ENCODE measurements around the gene PDZD2. TPM values are rescaled to one million over a fixed set of nuclear protein-coding genes. Genes with fewer than 3 reads are reported as not detected.

PDZD2 gene
- total and polyA plus RNA-seq, 8 donors = under 0.01 to 61.3 (median 5.8) TPM

- no peak for TF ChIP-seq CTCF (IDR thresholded peaks at IDR 0.05)
- no peak for TF ChIP-seq EP300 (IDR thresholded peaks at IDR 0.05)
- no peak for TF ChIP-seq POLR2AphosphoS5 (IDR thresholded peaks at IDR 0.05)
- TF ChIP-seq POLR2A (IDR thresholded peaks at IDR 0.05) = no peak
- H3K9me3 ChIP-seq = no peaks in the 10 kb centered on the region
- no peak for DNase-seq
- H3K4me3 ChIP-seq = no peak overlapping the region
- 71 to 81% (median 80%) methylated on average over 3 of the region's 3 CpGs for WGBS, 5 donors
- H3K27ac ChIP-seq = no peak overlapping the region
- H3K4me1 ChIP-seq = peaks cover 0 to 3% (median 0%) of the 10 kb centered on the region in 4 donors
- H3K27me3 ChIP-seq = no peaks in the 10 kb centered on the region
- no peaks in the 10 kb centered on the region for H3K36me3 ChIP-seq
- intact Hi-C loops (cut with DNase I; ENCODE audit: low total_unique reads) = no loop called here
Observed at GRCh38 chr5:31921852-31922305, 282.9 kb downstream of the PDZD2 start.

GRCh38 chr5:31924005-31924404 lies 285.1 kb downstream of the PDZD2 start:
- 78 to 98% (median 95%) methylated on average over 2 to 5 of the region's 5 CpGs for WGBS, 5 donors
- intact Hi-C loops (cut with DNase I; ENCODE audit: low total_unique reads) = no loop called here
- TF ChIP-seq POLR2A (IDR thresholded peaks at IDR 0.05) = no peak
- TF ChIP-seq CTCF (IDR thresholded peaks at IDR 0.05) = no peak
- H3K27me3 ChIP-seq = no peaks in the 10 kb centered on the region
- H3K27ac ChIP-seq = no peak overlapping the region
- H3K4me3 ChIP-seq = no peak overlapping the region
- no peaks in the 10 kb centered on the region for H3K9me3 ChIP-seq
- H3K4me1 ChIP-seq = peaks cover 0 to 3% (median 0%) of the 10 kb centered on the region in 4 donors
- no peak for DNase-seq
- no peaks in the 10 kb centered on the region for H3K36me3 ChIP-seq

- WGBS, 5 donors = 58 to 84% (median 71%) methylated on average over 4 of the region's 4 CpGs
- no peak overlapping the region for H3K27ac ChIP-seq
- no peaks in the 10 kb centered on the region for H3K36me3 ChIP-seq
- H3K27me3 ChIP-seq = no peaks in the 10 kb centered on the region
- H3K4me3 ChIP-seq = no peak overlapping the region
- no peak for DNase-seq
- intact Hi-C loops (cut with DNase I; ENCODE audit: low total_unique reads) = no loop called here
- TF ChIP-seq POLR2A (IDR thresholded peaks at IDR 0.05) (no peak), CTCF (IDR thresholded peaks at IDR 0.05) (no peak), POLR2AphosphoS5 (IDR thresholded peaks at IDR 0.05) (no peak), EP300 (IDR thresholded peaks at IDR 0.05) (no peak)
- no peaks in the 10 kb centered on the region for H3K9me3 ChIP-seq
- H3K4me1 ChIP-seq = peaks cover 11 to 19% (median 12%) of the 10 kb centered on the region in 4 donors
Observed at GRCh38 chr5:31931874-31932273, 292.9 kb downstream of the PDZD2 start.

GRCh38 chr5:31934156-31934555 lies 295.2 kb downstream of the PDZD2 start:
- TF ChIP-seq POLR2A (IDR thresholded peaks at IDR 0.05) (no peak), CTCF (IDR thresholded peaks at IDR 0.05) (no peak), POLR2AphosphoS5 (IDR thresholded peaks at IDR 0.05) (no peak), EP300 (IDR thresholded peaks at IDR 0.05) (no peak)
- peaks cover 11 to 28% (median 17%) of the 10 kb centered on the region in 4 donors for H3K4me1 ChIP-seq
- no peak for DNase-seq
- intact Hi-C loops (cut with DNase I; ENCODE audit: low total_unique reads) = no loop called here
- no peak overlapping the region for H3K4me3 ChIP-seq
- no peaks in the 10 kb centered on the region for H3K27me3 ChIP-seq
- 64 to 80% (median 69%) methylated on average over 4 of the region's 4 CpGs for WGBS, 5 donors
- H3K36me3 ChIP-seq = no peaks in the 10 kb centered on the region
- no peaks in the 10 kb centered on the region for H3K9me3 ChIP-seq
- no peak overlapping the region for H3K27ac ChIP-seq

Data from stomach (tissue), 9 donors.